HG02610 (cell line): ENCODE measurements around the gene ABCG8.

Source experiments
- ATAC-seq: cut with Tn5 transposase; IDR thresholded peaks from one replicate; pipeline ENCODE4 v1.9.1; 2021; ENCODE audit warnings: mild to moderate bottlenecking, moderate library complexity; ENCODE audit not compliant: unreplicated experiment

ABCG8 gene

GRCh38 chr2:43838560-43839267 lies at the start of gene ABCG8, which contains the start of gene ABCG5:
ABCG8 (plus strand) TSS chr2:43838971; CDS start chr2:43839054, 83 bp downstream.
ABCG5 (minus strand) TSS chr2:43838839; CDS start chr2:43838679, 160 bp downstream.
- no peak for ATAC-seq

- no peak for ATAC-seq
Observed at GRCh38 chr2:43790147-43790546, 48.6 kb upstream of the ABCG8 start.

DNA sequence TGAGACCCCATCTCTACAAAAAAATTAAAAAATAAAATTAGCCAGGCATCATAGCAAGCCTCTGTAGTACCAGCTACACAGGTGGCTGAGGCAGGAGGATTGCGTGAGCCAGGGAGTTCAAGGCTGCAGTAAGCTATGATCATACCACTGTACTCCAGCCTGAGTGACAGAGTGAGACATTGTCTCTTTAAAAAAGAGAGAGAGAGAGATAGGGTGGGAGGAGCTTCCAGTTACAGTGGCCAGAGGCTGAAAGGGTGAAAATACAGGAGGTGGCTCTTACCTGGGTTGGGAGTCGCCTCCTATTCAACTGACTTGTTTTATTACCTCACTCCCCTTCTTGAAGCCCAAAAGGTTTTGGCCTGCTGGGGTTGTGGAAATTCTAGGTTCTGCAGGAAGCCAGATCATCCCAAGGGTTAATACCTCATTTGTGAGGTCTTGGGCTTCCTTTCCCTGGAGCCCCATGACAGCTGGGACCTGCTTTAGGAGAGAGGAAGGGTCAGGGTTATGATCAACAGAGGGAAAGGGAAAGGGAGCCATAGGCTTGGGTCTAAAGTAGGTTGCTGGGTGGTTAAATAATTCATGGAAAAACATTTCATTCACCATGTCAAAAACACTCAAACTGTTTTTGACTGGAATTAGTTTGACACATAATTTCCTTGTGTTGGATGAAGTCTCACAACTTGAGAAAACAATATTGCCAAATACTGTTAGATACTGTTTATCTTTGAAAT lies 47.6 kb upstream of the ABCG8 start:
- no peak for ATAC-seq

DNA sequence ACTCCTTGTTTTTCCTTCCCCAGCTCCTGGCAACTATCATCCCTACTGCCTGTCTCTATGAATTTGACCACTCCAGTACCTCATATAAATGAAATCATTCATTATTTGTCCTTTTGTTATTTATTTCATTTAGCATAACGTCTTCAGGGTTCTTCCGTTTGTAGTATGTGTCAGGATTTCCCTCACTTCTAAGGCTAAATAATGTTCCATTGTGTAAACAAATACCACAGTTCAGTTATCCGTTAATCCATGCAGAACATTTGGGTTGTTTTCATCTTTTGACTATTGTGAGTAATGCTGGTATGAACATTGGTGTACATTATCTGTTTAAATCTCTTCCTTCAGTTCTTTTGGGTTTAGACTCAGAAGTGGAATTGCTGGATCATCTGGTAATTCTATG lies 46.1 kb upstream of the ABCG8 start:
- ATAC-seq, result no peak

DNA sequence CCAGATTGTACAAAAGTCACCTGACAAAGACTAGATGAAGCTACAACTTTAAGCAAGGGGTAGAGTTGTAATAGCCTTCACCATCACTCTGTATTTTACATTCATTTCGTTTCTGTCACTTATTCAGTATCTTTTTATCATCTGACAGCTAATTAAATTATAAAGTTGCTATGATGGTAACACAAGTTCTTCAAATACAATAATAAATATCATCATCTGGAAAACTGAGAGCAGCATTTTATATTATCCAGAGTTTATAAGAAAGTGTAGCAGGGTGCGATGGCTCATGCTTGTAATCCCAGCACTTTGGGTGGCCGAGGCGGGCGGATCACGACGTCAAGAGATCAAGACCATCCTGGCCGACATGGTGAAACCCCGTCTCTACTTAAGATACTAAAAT lies 43.8 kb upstream of the ABCG8 start:
- ATAC-seq, result no peak

- no peak for ATAC-seq
Observed at GRCh38 chr2:43796206-43796605, 42.6 kb upstream of the ABCG8 start.

DNA sequence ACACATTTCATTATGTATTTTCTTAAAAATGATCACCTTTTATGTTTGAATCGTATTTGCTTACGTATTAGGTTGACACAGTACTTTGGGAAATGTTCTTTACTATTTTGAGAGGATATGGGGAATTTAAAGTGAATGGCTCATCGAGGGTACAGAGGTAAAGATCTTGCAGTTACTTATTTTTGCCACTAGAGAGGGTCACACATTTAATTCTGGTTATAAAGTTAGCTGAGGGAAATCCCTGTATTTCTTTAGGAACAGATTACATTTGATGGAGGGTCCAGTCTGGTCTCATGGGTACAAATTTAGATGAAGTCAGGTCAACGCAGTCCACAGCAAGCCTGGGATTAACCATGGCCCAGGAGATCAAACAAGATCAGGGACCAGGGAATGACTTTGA lies 40.5 kb upstream of the ABCG8 start:
- no peak for ATAC-seq

GRCh38 chr2:43800894-43801293 lies 37.9 kb upstream of the ABCG8 start:
- ATAC-seq, result no peak

DNA sequence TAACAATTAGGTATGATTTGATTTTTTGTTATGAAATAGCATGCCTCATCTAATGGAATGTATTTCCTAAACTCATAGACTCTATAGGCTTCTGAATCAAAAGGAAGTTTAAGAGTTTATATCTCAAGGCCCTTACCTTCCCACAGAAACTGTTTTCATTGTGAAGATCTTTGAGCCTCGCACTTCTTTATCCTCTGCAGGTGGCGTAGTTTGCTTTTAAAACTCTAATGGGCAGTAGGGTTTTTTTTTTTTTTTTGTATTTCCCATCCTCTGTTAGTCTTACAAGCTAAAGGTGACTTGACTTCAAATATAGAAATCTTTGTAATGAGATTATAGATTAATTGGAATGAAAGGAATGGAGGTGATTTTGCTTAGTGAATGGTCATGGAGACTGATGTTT lies 36.6 kb upstream of the ABCG8 start:
- no peak for ATAC-seq

DNA sequence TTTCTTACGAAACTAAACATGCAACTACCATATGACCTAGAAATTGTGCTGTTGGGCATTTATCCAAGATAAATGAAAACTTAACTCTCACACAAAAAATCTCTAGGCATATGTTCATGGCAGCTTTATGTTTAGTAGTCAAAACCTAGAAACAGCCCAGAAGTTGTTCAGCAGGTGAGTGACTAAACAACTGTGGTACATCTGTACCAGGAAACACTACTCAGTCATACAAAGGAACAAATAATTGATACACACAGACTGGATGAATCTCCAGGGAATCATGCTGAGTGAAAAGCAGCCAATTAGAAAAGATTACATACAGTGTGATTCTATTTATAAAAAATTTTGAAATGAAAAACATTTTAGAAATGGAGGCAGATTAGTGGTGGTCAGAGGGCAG lies 35.7 kb upstream of the ABCG8 start:
- no peak for ATAC-seq

DNA sequence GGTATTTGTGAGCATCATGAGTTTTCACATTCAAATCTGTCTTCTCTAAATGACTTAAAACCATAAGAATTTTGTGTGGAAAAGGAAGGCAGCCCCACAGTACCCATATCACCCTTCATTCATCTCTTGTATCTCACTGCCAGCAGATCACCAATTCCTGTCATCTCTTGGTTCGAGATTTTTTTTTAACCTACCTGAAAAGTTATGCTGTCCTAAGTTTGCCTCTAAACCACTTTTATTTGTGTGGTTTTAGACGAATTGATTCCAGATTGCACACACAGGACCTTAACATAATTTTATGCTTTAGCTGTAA lies 32.1 kb upstream of the ABCG8 start:
- ATAC-seq, result no peak

- ATAC-seq, result no peak
Observed at GRCh38 chr2:43810452-43810851, 28.3 kb upstream of the ABCG8 start.

DNA sequence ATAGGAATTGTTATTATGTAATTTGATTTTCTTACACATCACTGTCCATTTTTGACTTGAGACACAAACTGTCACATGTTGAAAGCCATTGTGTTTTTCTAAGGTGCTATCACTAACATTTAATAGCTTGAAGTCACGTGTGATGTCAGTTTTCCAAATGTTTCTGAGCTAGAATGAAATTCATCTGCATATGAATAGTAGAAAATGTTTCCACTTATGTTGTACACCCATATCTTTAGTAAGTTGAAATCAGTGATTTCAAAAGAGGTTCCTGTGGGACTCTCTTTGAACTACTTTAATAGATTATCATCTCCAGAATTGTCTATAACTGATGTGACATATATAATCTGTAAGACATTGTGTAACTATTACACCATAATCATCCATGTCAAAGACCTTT lies 27.9 kb upstream of the ABCG8 start:
- no peak for ATAC-seq

- no peak for ATAC-seq
Observed at GRCh38 chr2:43812006-43812405, 26.8 kb upstream of the ABCG8 start.

DNA sequence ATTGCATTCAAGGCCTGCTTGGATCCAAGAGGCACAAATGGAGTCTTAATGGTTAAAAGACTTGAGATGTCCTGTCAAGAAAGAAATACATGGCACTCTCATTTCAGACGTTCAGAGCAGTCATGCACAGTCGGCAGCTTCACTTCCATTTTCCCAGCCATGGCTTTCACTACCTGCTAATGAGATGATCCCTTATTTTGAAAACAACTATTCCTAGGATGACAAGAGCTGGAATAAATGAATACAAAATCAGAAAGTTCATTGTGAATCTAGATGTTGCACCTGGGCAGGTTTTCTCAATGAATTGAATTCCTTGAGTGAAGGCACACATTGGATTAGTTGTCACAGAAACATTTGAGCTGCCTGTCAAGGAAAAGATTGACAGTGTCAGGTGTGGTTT lies 25.8 kb upstream of the ABCG8 start:
- ATAC-seq, result no peak

GRCh38 chr2:43814711-43815110 lies 24.1 kb upstream of the ABCG8 start:
- no peak for ATAC-seq

- no peak for ATAC-seq
Observed at GRCh38 chr2:43818761-43819160, 20.0 kb upstream of the ABCG8 start.

- no peak for ATAC-seq
Observed at GRCh38 chr2:43819491-43820163, 19.1 kb upstream of the ABCG8 start.

GRCh38 chr2:43822839-43823238 lies 15.9 kb upstream of the ABCG8 start:
- no peak for ATAC-seq

GRCh38 chr2:43823751-43824150 lies 15.0 kb upstream of the ABCG8 start:
- ATAC-seq, result no peak

GRCh38 chr2:43824512-43824911 lies 14.3 kb upstream of the ABCG8 start:
- ATAC-seq, result no peak

- ATAC-seq, result no peak
Observed at GRCh38 chr2:43824951-43825493, 13.7 kb upstream of the ABCG8 start.
